ENCODE measurements around the gene TMEM121B.

TMEM121B gene

GRCh38 chr22:17109976-17110375 is 11.2 kb downstream of the TMEM121B start:
- no peak for DNase-seq

- DNase-seq: no peak
Observed at GRCh38 chr22:17109113-17109865, 11.9 kb downstream of the TMEM121B start.

- no peak for DNase-seq
Observed at GRCh38 chr22:17108256-17109112, 12.7 kb downstream of the TMEM121B start.

- DNase-seq: no peak
Observed at GRCh38 chr22:17107547-17107810, 13.7 kb downstream of the TMEM121B start.

- no peak for DNase-seq
Observed at GRCh38 chr22:17106785-17107546, 14.2 kb downstream of the TMEM121B start.

GRCh38 chr22:17106161-17106784 is 14.9 kb downstream of the TMEM121B start:
- DNase-seq: no peak

- no peak for DNase-seq
Observed at GRCh38 chr22:17105143-17106129, 15.7 kb downstream of the TMEM121B start.

- DNase-seq: no peak
Observed at GRCh38 chr22:17104336-17104935, 16.7 kb downstream of the TMEM121B start.

- no peak for DNase-seq
Observed at GRCh38 chr22:17103351-17103750, 17.8 kb downstream of the TMEM121B start.

- no peak for DNase-seq
Observed at GRCh38 chr22:17102297-17102667, 18.9 kb downstream of the TMEM121B start.

- DNase-seq: no peak
Observed at GRCh38 chr22:17101475-17102296, 19.5 kb downstream of the TMEM121B start.

- DNase-seq: no peak
Observed at GRCh38 chr22:17100621-17101020, 20.5 kb downstream of the TMEM121B start.

GRCh38 chr22:17098379-17098819 is 22.8 kb downstream of the TMEM121B start:
- DNase-seq: no peak

GRCh38 chr22:17097701-17098100 is 23.5 kb downstream of the TMEM121B start:
- no peak for DNase-seq

GRCh38 chr22:17097062-17097461 is 24.1 kb downstream of the TMEM121B start:
- no peak for DNase-seq

- no peak for DNase-seq
Observed at GRCh38 chr22:17096071-17096470, 25.1 kb downstream of the TMEM121B start.

- DNase-seq: no peak
Observed at GRCh38 chr22:17095538-17095937, 25.6 kb downstream of the TMEM121B start.

GRCh38 chr22:17093081-17093480 is 28.1 kb downstream of the TMEM121B start:
- DNase-seq: no peak

- no peak for DNase-seq
Observed at GRCh38 chr22:17091851-17092250, 29.3 kb downstream of the TMEM121B start.

GRCh38 chr22:17090550-17090949 is 30.6 kb downstream of the TMEM121B start:
- DNase-seq: no peak
